AG08395 (cell line): ENCODE measurements around the gene TIAM2.

Experiments used
- DNase-seq: peaks from one replicate; pipeline ENCODE4 v3.0.0; 2012; ENCODE audit warnings: mixed read lengths, low spot score

Gene TIAM2

DNA sequence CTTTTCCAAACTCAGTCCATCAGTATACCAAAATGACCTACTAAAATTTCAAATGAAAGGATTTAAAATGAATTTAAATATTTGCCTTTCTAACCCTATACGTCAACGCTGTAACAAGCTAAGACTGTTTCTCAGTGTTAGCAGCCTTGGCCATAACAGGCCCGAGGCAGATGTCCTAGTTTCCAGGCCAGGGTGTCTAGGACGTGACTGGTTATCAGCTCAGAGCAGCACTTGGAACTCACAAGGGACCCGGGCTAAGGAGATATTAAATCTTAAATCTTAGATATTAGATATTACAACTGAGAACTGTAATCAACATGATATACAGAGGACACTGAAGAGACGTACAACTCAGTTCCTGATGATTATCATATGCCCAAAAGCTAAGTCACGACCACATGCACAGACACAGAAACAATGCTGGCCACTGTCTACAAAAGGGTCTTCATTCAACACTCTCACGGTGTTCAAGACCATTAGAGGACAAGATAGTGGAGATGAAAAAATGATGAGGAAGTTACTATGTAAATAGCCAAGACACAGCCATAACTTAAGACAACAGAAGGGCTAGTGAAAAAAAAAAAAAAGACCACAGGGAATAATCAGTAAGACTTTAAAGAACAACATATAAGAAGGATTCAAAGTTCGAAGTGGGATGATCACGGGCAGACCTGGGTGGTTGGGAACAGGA is 268.4 kb downstream of the TIAM2 start, which contains the start of gene CLDN20:
TSS of gene CLDN20 (plus strand) at position 641 of the 691 bp plus-strand sequence. CDS start 11,707 bp downstream, outside the sequence.
- no peak for DNase-seq

DNA sequence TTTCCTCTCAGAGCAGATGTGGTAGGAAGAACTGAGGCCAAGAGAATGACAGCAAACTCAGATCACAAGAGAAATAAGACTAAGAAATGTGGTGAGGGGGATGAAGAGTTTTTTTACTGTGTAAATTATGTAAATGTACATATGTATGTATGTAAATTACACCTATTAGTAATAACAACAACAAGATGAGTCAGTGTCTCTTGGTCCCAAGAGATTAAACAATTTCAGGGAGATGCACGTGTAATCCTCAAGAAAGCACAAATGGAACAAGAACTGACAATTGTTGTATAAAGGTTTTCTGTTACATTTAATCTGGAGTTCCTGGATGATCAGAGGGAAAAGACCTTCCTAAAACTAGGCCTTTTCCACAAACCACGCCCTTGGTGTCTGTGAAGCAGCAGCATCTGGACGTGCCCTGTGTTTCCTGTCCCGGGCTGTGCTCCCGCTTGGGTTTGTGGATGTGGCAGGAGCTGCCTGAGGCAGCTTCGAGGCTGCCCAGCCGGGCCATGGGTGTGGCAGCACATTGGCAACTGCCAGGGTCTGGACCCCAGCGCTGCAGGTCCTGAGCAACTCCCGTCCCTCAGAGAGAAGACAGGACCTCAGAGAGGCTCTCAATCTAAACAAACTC is 269.7 kb downstream of the TIAM2 start:
- peak; percentile 48 for DNase-seq

GRCh38 chr6:155265843-155266535 is 270.9 kb downstream of the TIAM2 start:
- DNase-seq: no peak

GRCh38 chr6:155267411-155267810 is 272.3 kb downstream of the TIAM2 start:
- no peak for DNase-seq

GRCh38 chr6:155268088-155268867 is 273.2 kb downstream of the TIAM2 start:
- peak; percentile 21 for DNase-seq

GRCh38 chr6:155269765-155270164 is 274.6 kb downstream of the TIAM2 start:
- DNase-seq: no peak

DNA sequence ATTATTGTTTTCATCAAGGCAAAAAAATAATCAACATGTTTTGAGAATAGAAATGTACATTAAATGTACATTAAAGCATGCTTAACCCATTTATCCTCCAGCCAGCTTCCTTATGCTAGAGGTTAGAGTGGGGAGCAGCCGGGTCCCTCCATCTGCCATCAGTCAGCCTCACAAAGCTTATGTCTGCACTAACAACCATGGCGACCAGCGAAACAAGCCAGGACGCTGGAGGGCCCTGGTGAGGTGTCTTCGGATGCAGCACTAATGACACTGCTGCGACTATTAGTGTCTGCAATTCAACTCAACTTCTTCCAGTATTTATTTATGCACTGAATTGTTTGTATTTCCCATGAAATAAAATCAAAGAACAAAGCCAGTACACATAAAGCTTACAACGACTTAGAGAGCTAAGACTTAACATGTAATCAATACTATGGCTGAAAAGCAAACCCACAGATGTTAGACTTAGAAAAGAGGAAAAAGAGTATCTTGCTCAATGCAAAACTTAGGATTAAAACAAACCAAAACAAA is 275.5 kb downstream of the TIAM2 start:
- DNase-seq: no peak

- DNase-seq: no peak
Observed at GRCh38 chr6:155271145-155271544, 276.0 kb downstream of the TIAM2 start.

DNA sequence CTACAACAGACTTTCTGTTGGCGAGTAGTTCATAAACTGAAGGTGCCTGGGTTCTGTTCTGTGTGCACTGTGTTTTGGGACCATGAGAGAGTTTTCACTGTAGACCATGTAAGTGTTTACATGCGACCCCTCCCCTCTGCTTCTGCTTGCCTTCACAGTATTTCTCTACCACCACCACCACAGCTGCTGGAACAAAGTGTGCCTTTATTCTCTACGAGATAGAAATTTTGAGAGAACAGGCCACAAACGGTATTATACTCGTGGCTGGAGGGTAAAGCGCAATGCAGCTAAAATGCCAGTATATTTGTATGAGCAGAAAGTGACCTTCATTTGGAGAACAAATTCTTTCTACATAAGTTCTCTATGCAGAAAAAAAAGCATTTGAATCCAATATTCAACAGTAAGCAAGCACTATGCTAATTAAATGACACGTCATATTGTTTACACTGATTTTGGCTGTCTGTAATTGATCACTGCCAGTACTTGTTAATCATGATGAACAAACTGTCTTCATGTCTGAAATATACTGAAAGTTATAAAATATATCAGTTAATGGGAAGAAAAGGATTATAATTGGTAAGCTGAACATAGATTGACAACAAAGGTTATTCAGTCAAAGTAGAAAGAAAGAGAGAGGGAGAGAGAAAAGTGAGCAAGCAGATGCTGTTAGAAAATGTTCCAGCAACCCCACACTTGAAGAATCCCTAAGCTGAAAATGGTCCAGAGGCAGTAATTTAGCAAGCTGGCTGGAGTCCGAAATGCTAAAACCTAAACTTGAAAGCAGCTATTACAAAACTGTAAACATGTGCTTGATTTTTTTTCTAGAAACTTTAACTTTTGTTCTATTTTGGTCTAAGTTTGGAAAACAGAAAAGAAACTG is 277.5 kb downstream of the TIAM2 start:
- peak; percentile 31 for DNase-seq

DNA sequence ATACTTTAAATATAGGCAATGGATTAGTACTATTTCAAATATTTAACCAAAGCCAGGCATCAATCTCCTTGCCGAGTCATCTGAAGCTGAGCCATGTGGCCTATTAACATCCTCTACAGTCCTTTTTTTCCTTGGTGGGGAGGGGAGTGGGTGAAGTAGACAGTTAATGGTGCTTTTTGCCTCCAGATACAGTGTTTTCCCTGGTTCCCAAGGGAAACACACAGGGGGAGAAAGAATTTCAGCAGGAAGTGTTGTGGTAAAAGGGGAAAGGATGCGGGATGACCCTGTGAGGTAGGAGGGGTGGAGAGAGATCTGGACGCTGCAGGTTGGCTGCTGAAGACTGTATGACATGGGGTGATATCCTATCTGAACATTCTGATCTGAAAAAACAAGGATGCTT is 278.3 kb downstream of the TIAM2 start:
- peak; percentile 34 for DNase-seq

DNA sequence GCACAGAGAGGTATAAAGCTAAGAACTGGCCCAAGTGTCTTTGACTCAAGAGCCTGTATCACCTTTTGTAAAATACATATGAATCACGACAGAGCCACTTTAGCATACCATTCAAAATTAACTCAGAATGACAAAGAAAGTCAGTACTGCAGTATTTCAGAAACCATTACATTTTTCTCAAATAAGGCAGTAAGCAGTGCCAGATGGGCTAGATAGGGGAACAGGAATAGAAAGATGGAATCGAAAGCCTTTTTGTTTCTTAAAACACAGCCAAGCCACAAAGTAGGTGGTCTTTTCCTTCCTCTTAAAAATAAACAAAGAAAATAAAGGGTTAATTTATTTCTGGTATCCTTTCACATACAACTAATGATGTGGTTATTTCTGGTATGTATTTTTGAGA is 279.0 kb downstream of the TIAM2 start:
- peak; percentile 7 for DNase-seq

GRCh38 chr6:155274533-155274932 is 279.4 kb downstream of the TIAM2 start:
- DNase-seq: peak; percentile 53

DNA sequence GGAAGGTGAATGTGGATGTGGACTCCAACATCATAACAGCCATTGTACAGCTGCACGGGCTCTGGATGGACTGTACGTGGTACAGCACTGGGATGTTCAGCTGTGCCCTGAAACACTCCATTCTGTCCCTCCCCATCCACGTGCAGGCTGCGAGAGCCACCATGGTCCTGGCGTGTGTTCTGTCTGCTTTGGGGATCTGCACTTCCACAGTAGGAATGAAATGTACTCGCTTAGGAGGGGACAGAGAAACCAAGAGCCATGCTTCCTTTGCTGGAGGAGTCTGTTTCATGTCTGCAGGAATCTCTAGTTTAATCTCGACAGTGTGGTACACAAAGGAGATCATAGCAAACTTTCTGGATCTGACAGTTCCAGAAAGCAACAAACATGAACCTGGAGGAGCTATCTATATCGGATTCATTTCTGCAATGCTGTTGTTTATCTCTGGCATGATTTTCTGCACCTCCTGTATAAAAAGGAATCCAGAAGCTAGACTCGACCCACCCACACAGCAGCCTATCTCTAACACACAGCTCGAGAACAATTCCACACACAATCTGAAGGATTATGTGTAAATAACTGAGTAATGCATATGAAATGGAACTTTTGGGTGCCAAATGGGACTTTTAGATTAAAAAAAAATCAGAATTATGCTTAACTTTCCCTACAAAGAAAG is 280.8 kb downstream of the TIAM2 start:
- DNase-seq: no peak

GRCh38 chr6:155276638-155277037 is 281.5 kb downstream of the TIAM2 start:
- no peak for DNase-seq

GRCh38 chr6:155278319-155279049 is 283.4 kb downstream of the TIAM2 start:
- DNase-seq: no peak

DNA sequence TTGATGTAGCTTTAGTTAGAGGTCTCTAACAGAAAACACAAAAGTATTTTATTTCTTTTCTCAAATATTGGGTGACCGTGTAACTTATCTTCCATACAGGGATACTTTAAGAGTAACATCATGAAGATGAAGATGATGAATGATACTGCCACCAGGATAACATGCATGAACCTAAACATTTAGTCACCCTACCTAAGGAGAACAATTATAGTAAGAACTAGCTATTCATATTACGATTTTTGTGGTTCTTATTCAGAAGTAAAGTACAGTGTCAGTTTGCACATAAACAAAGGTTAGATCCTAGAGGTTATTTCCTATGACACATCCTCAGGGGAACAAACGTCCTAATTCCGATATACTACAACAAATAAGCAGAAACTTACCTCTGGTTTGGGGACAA is 289.7 kb downstream of the TIAM2 start:
- DNase-seq: no peak

DNA sequence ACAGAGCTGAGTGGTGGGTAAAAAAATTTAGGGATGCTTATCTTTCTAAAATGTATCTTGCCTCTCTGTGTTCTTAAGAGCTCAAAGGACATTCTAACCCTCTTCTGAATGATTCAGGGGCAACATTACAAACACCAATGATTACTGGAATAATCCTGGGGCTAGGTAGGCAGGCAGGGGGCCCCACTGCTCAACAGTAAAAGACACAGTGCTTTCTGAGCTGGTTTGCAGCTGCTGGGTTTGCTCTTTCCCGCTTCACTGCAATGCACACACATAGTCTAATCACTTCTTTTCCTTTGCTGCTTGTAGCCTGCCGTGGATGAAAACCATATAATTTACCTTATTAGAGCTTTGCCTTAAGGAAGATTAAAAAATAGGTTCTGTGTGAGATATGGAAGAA is 292.6 kb downstream of the TIAM2 start:
- DNase-seq: no peak

- no peak for DNase-seq
Observed at GRCh38 chr6:155290491-155290890, 295.4 kb downstream of the TIAM2 start.

GRCh38 chr6:155291291-155291690 is 296.2 kb downstream of the TIAM2 start:
- DNase-seq: no peak

DNA sequence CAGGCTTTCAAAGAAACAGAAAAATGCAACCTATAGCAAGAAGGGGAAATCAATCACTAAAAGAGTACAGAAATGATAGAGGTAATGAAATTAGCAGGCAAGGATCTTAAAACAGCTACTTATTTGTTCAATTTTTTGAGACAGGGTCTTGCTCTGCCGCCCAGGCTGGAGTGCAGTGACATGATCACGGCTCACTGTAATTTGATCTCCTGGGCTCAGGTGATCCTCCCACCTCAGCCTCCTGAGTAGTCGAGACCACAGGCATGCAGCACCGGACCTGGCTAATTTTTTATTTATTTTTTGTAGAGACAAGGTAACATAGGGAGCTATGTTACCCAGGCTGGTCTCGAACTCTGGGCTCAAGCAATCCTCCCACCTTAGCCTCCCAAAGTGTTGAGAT is 297.6 kb downstream of the TIAM2 start:
- DNase-seq: no peak
